RWPE1 (cell line): ENCODE results near the gene ALG10B.
"Not testable (repeated sequence)": the region's sequence is repeated elsewhere in the genome, so short reads cannot be mapped to it uniquely, and the experiment has no call there.

ENCODE experiments used
- CTCF ChIA-PET: fragments of 350-600 bp; sonication (Branson Sonifier 250); formaldehyde crosslinking; extraction: SDS; loops from one replicate; lab custom pipeline; 2021; lab: Yijun Ruan, JAX
- POLR2A ChIA-PET: fragments of 400-600 bp; formaldehyde crosslinking; extraction: SDS; loops from one replicate; lab custom pipeline; 2020; ENCODE audit warnings: antibody characterized with exemption; ENCODE audit not compliant: low non-redundant PET; lab: Yijun Ruan, JAX
- DNase-seq: peaks from one replicate; pipeline ENCODE4 v3.0.0; 2012; ENCODE audit warnings: low spot score
- H3K27ac ChIP-seq: fragments of 450-650 bp; 2 replicates; pipeline ENCODE4 v1.5.1; 2017
- CTCF ChIP-seq: fragments of 450-650 bp; conservative IDR thresholded peaks from 2 replicates; pipeline ENCODE4 v1.5.1; 2017; ENCODE audit warnings: low read depth, mild to moderate bottlenecking

The ALG10B gene

GRCh38 chr12:38291160-38291559 lies 25.4 kb upstream of the ALG10B start:
- no peak for TF ChIP-seq CTCF
- CTCF ChIA-PET = no interaction called here
- H3K27ac ChIP-seq = no peak overlapping the region
- POLR2A ChIA-PET = no interaction called here
- DNase-seq = no peak

DNA sequence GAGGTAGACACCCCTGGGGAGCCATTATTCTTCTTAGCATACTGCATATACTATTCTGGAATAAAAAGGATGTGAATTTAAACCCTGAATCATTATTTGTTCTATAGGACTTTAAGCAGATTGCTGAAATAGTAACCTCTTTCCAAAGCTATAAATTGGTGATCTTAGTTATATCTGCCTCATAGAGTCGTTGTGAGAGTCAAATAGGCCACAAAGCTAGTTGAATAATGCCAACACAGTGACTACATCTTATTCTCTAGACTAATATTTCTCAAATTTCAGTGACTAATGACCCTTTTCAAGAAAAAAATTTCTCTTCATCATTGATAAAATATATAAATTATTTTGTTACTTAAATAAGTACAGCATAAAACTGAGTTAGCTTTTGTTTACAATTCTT lies 13.6 kb upstream of the ALG10B start:
- CTCF ChIA-PET, POLR2A ChIA-PET, H3K27ac ChIP-seq, DNase-seq: not testable (repeated sequence)

GRCh38 chr12:38321966-38322365 lies 5.4 kb downstream of the ALG10B start:
- CTCF ChIA-PET, DNase-seq, H3K27ac ChIP-seq, POLR2A ChIA-PET: not testable (repeated sequence)

DNA sequence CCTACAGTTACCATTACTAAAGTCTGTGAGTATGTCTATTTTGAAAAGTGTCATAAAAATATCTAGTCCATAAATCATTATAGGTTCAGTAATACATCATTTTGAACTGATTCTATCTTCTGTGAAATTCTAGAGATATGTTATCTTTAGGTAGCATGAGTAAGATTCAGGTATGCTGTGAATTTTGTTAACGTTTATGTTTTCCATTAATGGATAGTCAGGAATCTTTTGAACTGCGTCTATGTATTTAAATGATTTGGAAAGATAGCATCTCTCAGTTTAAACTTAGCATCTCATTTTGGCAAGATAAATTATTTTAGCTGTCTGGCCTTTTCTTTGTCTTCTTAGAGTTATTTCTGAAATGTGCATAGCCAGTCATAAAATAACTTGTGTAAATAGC lies 8.3 kb downstream of the ALG10B start:
- CTCF ChIA-PET = no interaction called here
- TF ChIP-seq CTCF = no peak
- POLR2A ChIA-PET = no interaction called here
- no peak for DNase-seq
- no peak overlapping the region for H3K27ac ChIP-seq

DNA sequence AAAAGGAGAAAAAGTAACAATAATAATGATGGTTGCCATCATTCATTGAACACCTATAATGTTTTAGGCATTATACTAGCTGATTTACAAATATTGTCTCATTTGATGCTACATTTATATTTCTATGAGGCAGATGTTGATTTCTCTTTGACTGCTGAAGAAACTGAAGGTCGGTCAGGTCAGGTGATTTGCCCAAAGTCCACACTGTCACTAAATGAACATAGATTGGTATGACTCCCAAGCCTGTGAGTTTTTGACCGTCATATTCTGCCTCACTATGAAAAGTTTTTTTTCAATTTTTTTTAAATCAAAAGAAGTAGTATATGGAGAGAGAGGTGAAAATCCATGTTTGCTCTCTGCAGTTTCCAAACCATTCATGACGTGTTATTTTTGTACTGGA lies 10.8 kb downstream of the ALG10B start:
- TF ChIP-seq CTCF = no peak
- CTCF ChIA-PET = interaction anchor here (0.7 kb wide), 1 partner anchor 272 kb away, joined by 4 read pairs; no protein-coding TSS in a partner anchor
- H3K27ac ChIP-seq = no peak overlapping the region
- DNase-seq = no peak
- POLR2A ChIA-PET = no interaction called here

- ChIA-PET POLR2A (interaction anchor here (0.5 kb wide), 1 partner anchor 945 kb away, joined by 4 read pairs; no protein-coding TSS in a partner anchor), CTCF (interaction anchor here (1.4 kb wide), 1 partner anchor 578 kb away, joined by 3 read pairs; no protein-coding TSS in a partner anchor)
- H3K27ac ChIP-seq = no peak overlapping the region
- DNase-seq = no peak
- peak; percentile 54 for TF ChIP-seq CTCF
Measured at GRCh38 chr12:38328306-38328895, 11.8 kb downstream of the ALG10B start.

DNA sequence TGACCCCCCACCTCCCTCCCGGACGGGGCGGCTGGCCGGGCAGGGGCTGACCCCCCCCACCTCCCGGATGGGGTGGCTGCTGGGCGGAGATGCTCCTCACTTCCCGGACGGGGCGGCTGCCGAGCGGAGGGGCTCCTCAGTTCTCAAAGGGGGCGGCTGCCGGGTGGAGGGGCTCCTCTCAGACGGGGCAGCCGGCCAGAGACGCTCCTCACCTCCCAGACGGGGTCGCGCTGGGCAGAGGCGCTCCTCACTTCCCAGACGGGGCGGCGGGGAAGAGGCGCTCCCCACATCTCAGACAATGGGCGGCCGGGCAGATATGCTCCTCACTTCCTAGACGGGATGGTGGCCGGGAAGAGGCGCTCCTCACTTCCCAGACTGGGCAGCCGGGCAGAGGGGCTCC lies 13.8 kb downstream of the ALG10B start:
- DNase-seq, POLR2A ChIA-PET, CTCF ChIA-PET, H3K27ac ChIP-seq: not testable (repeated sequence)

DNA sequence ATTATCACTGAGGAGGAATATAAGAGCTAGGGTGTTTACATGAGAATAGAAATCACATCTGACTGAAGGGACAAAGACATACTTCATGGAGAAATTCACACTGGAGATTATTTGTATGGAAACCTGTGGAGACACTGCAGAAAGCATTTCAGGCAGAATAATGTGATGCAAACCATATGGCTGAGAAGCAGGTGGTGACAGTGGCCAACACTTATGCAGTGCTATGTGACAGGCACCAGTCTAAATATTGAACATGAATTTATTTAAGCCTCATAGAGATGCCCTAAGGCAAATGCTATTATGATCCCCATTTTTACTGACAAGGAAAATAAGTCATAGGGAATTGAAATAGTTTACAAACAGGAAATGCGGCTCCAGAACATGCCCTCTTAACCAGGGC lies 16.2 kb downstream of the ALG10B start:
- POLR2A ChIA-PET = no interaction called here
- no peak overlapping the region for H3K27ac ChIP-seq
- no peak for TF ChIP-seq CTCF
- CTCF ChIA-PET = no interaction called here
- no peak for DNase-seq
